CD8-positive, alpha-beta memory T cell (primary cell): ENCODE data around the gene PCDHGB6. TPM values are rescaled to one million over a fixed set of nuclear protein-coding genes. Genes with fewer than 3 reads are reported as not detected.
"Not testable (repeated sequence)": the region's sequence is repeated elsewhere in the genome, so short reads cannot be mapped to it uniquely, and the experiment has no call there.

Source experiments
- CTCF ChIA-PET: fragments of 350-600 bp; sonication (Branson Sonifier 250); formaldehyde crosslinking; loops from one replicate; lab custom pipeline; 2021; ENCODE audit warnings: antibody characterized with exemption; lab: Charles Lee
- POLR2A ChIA-PET: fragments of 350-600 bp; sonication (Branson Sonifier 250); formaldehyde crosslinking; loops from one replicate; lab custom pipeline; 2021; ENCODE audit warnings: antibody characterized with exemption; lab: Charles Lee
- DNase-seq, 5 donors: peaks; one replicate each; pipeline versions ENCODE4 v3.0.0 to v3.0.0-alpha.2; 2020 to 2022; ENCODE audit warnings: mixed read lengths in 1 of 5
- H3K27ac ChIP-seq: one replicate; pipeline ENCODE4 v1.7.0; 2013; ENCODE audit warnings: low read depth, mild to moderate bottlenecking, low read length, moderate library complexity
- H3K27me3 ChIP-seq: 2 replicates; pipeline ENCODE4 v1.7.0; 2013; ENCODE audit warnings: low read length, mild to moderate bottlenecking; ENCODE audit not compliant: insufficient read depth, poor library complexity, severe bottlenecking
- H3K36me3 ChIP-seq: 2 replicates; pipeline ENCODE4 v1.7.0; 2013; ENCODE audit warnings: mild to moderate bottlenecking, low read length, moderate library complexity; ENCODE audit not compliant: insufficient read depth
- H3K4me1 ChIP-seq: 2 replicates; pipeline ENCODE4 v1.7.0; 2013; ENCODE audit warnings: mild to moderate bottlenecking, low read length, moderate library complexity; ENCODE audit not compliant: insufficient read depth
- H3K4me3 ChIP-seq: 2 replicates; pipeline ENCODE4 v1.7.0; 2013; ENCODE audit warnings: mild to moderate bottlenecking, low read length
- H3K9me3 ChIP-seq: 2 replicates; pipeline ENCODE4 v1.7.0; 2013; ENCODE audit warnings: mild to moderate bottlenecking, low read length
- H3K27ac Mint-ChIP-seq, 8 donors: one replicate each; pipeline ENCODE4 v1.8.0; 2020 to 2021; ENCODE audit warnings: mixed read lengths in 8 of 8, mild to moderate bottlenecking in 6 of 8, inconsistent platforms in 3 of 8, moderate library complexity in 3 of 8
- H3K27me3 Mint-ChIP-seq, 2 donors: one replicate each; pipeline ENCODE4 v1.8.0; 2020 to 2021; ENCODE audit warnings: mixed read lengths in 2 of 2, mild to moderate bottlenecking in 1 of 2, moderate library complexity in 1 of 2
- H3K36me3 Mint-ChIP-seq, 3 donors: one replicate each; pipeline ENCODE4 v1.8.0; 2020 to 2021; ENCODE audit warnings: mixed read lengths in 3 of 3, inconsistent platforms in 1 of 3, mild to moderate bottlenecking in 1 of 3
- H3K4me1 Mint-ChIP-seq, 3 donors: one replicate each; pipeline ENCODE4 v1.8.0; 2020 to 2021; ENCODE audit warnings: mixed read lengths in 3 of 3, inconsistent platforms in 1 of 3, mild to moderate bottlenecking in 1 of 3
- H3K4me3 Mint-ChIP-seq, 7 donors: one replicate each; pipeline ENCODE4 v1.8.0; 2020 to 2021; ENCODE audit warnings: mixed read lengths in 7 of 7, mild to moderate bottlenecking in 6 of 7, moderate library complexity in 4 of 7, inconsistent platforms in 2 of 7
- H3K9me3 Mint-ChIP-seq, 5 donors: one replicate each; pipeline ENCODE4 v1.8.0; 2020 to 2022; ENCODE audit warnings: mixed read lengths in 5 of 5, mild to moderate bottlenecking in 3 of 5, moderate library complexity in 2 of 5, inconsistent platforms in 1 of 5
- polyA plus RNA-seq: library from polyadenylated mRNA; unstranded; fragments of 300-500 nt; fragmentation: Illumina TruSeq; gene quantifications from one replicate; pipeline ENCODE4 v1.2.3, GENCODE V29; 2021
- total RNA-seq, 2 experiments: library from RNA; stranded (reverse); gene quantifications; one replicate each; pipeline ENCODE4 v1.2.3, GENCODE V29; 2021

Gene PCDHGB6
- total and polyA plus RNA-seq, 3 experiments from 2014 or later, result 0.11 to 0.25 (median 0.13) TPM

- Mint-ChIP-seq H3K4me1 (peaks cover 16 to 20% (median 17%) of the 10 kb centered on the region in 3 donors), H3K27ac (peak overlapping the region in 1 of 8 donors; percentile 83), H3K4me3 (no peak overlapping the region), H3K27me3 (peaks cover 72 to 79% of the 10 kb centered on the region in 2 donors), H3K9me3 (peaks cover 23 to 61% (median 56%) of the 10 kb centered on the region in 5 donors), H3K36me3 (peaks cover 0 to 17% (median 4%) of the 10 kb centered on the region in 3 donors)
- no peak overlapping the region for H3K27ac ChIP-seq
- H3K4me1 ChIP-seq, result peaks cover 7% of the 10 kb centered on the region
- DNase-seq, result no peak
- H3K4me3 ChIP-seq, result no peak overlapping the region
- no peaks in the 10 kb centered on the region for H3K9me3 ChIP-seq
- H3K27me3 ChIP-seq, result peaks cover 54% of the 10 kb centered on the region
- ChIA-PET POLR2A (no interaction called here), CTCF (no interaction called here)
- H3K36me3 ChIP-seq, result no peaks in the 10 kb centered on the region
These were observed 1.9 kb downstream of the PCDHGB6 start for GRCh38 chr5:141409598-141410306.

- H3K27ac ChIP-seq, result no peak overlapping the region
- Mint-ChIP-seq H3K27ac (no peak overlapping the region), H3K27me3 (peaks cover 67 to 76% of the 10 kb centered on the region in 2 donors), H3K36me3 (peaks cover 0 to 16% (median 4%) of the 10 kb centered on the region in 3 donors), H3K4me3 (no peak overlapping the region), H3K9me3 (peaks cover 16 to 58% (median 55%) of the 10 kb centered on the region in 5 donors), H3K4me1 (peaks cover 17 to 26% (median 18%) of the 10 kb centered on the region in 3 donors)
- no peak overlapping the region for H3K4me3 ChIP-seq
- DNase-seq, result no peak
- H3K27me3 ChIP-seq, result peaks cover 57% of the 10 kb centered on the region
- no peaks in the 10 kb centered on the region for H3K9me3 ChIP-seq
- CTCF ChIA-PET, result no interaction called here
- POLR2A ChIA-PET, result no interaction called here
- H3K36me3 ChIP-seq, result no peaks in the 10 kb centered on the region
- peaks cover 7% of the 10 kb centered on the region for H3K4me1 ChIP-seq
These were observed 3.8 kb downstream of the PCDHGB6 start for GRCh38 chr5:141411575-141411974.

- POLR2A ChIA-PET, result no interaction called here
- Mint-ChIP-seq H3K4me3 (peak within 1 kb of the TSS; percentile 77 to 95 (median 84)), H3K36me3 (peaks cover 0 to 19% (median 4%) of the 10 kb centered on the region in 3 donors), H3K27me3 (peaks cover 63 to 77% of the 10 kb centered on the region in 2 donors), H3K4me1 (peaks cover 20 to 29% (median 21%) of the 10 kb centered on the region in 3 donors), H3K9me3 (peaks cover 16 to 57% (median 55%) of the 10 kb centered on the region in 5 donors), H3K27ac (peak within 1 kb of the TSS in 2 of 8 donors; percentile 10 to 38)
- Histone ChIP-seq H3K36me3 (no peaks in the 10 kb centered on the region), H3K4me3 (peak within 1 kb of the TSS; percentile 77), H3K9me3 (no peaks in the 10 kb centered on the region), H3K27ac (no peak within 1 kb of the TSS), H3K27me3 (peaks cover 59% of the 10 kb centered on the region), H3K4me1 (peaks cover 7% of the 10 kb centered on the region)
- DNase-seq, result peak; percentile 33 to 61 (median 41)
- CTCF ChIA-PET, result interaction anchor here (0.7 to 2.1 kb wide), 12 partner anchors 10 to 151 kb away, joined by 3 to 10 read pairs (median 4); partner anchors contain the start of genes PCDHGA9 and TAF7
These were observed 5.2 kb downstream of the PCDHGB6 start, which contains the start of gene PCDHGA10 for GRCh38 chr5:141412854-141413539. Gene PCDHGA10 (plus strand): TSS chr5:141412987. CDS start chr5:141413176, 189 bp downstream.

- peak overlapping the region in 2 of 8 donors; percentile 10 to 38 for H3K27ac Mint-ChIP-seq
- no peak overlapping the region for H3K27ac ChIP-seq
- POLR2A ChIA-PET, result no interaction called here
- H3K4me3 Mint-ChIP-seq, result peak overlapping the region; percentile 77 to 95 (median 84)
- H3K9me3 ChIP-seq, result peaks cover 4% of the 10 kb centered on the region
- H3K4me1 Mint-ChIP-seq, result peaks cover 20 to 32% (median 21%) of the 10 kb centered on the region in 3 donors
- H3K27me3 Mint-ChIP-seq, result peaks cover 65 to 78% of the 10 kb centered on the region in 2 donors
- peaks cover 63% of the 10 kb centered on the region for H3K27me3 ChIP-seq
- peaks cover 0 to 20% (median 4%) of the 10 kb centered on the region in 3 donors for H3K36me3 Mint-ChIP-seq
- peak overlapping the region; percentile 77 for H3K4me3 ChIP-seq
- peaks cover 19 to 57% (median 56%) of the 10 kb centered on the region in 5 donors for H3K9me3 Mint-ChIP-seq
- H3K4me1 ChIP-seq, result peaks cover 7% of the 10 kb centered on the region
- no peaks in the 10 kb centered on the region for H3K36me3 ChIP-seq
- CTCF ChIA-PET, result interaction anchor here (1.1 to 2.1 kb wide), 8 partner anchors 11 to 150 kb away, joined by 3 to 10 read pairs (median 5); partner anchors contain the start of gene TAF7
- DNase-seq, result no peak
These were observed 5.8 kb downstream of the PCDHGB6 start for GRCh38 chr5:141413540-141414069.

- H3K36me3 Mint-ChIP-seq, result peaks cover 0 to 18% (median 5%) of the 10 kb centered on the region in 3 donors
- H3K9me3 ChIP-seq, DNase-seq, POLR2A ChIA-PET, H3K27ac ChIP-seq, H3K4me3 ChIP-seq, H3K36me3 ChIP-seq, H3K4me1 ChIP-seq: not testable (repeated sequence)
- H3K27me3 Mint-ChIP-seq, result peaks cover 60 to 75% of the 10 kb centered on the region in 2 donors
- peaks cover 20 to 35% (median 21%) of the 10 kb centered on the region in 3 donors for H3K4me1 Mint-ChIP-seq
- CTCF ChIA-PET, result interaction anchor here (1.4 to 2.1 kb wide), 3 partner anchors 94 to 143 kb away, joined by 3 to 8 read pairs (median 6); partner anchors contain the start of gene TAF7
- peak overlapping the region in 1 of 8 donors; percentile 50 for H3K27ac Mint-ChIP-seq
- H3K9me3 Mint-ChIP-seq, result peaks cover 16 to 54% (median 53%) of the 10 kb centered on the region in 5 donors
- H3K4me3 Mint-ChIP-seq, result peak overlapping the region; percentile 6 to 68 (median 43)
- H3K27me3 ChIP-seq, result peaks cover 62% of the 10 kb centered on the region
These were observed 6.9 kb downstream of the PCDHGB6 start for GRCh38 chr5:141414548-141415274.

- H3K4me1 ChIP-seq, DNase-seq, H3K4me3 ChIP-seq, H3K36me3 ChIP-seq, POLR2A ChIA-PET, H3K27ac ChIP-seq, H3K9me3 ChIP-seq, CTCF ChIA-PET, H3K27ac Mint-ChIP-seq: not testable (repeated sequence)
- peaks cover 14 to 56% (median 54%) of the 10 kb centered on the region in 5 donors for H3K9me3 Mint-ChIP-seq
- peaks cover 62 to 77% of the 10 kb centered on the region in 2 donors for H3K27me3 Mint-ChIP-seq
- peaks cover 0 to 22% (median 5%) of the 10 kb centered on the region in 3 donors for H3K36me3 Mint-ChIP-seq
- peaks cover 64% of the 10 kb centered on the region for H3K27me3 ChIP-seq
- H3K4me1 Mint-ChIP-seq, result peaks cover 20 to 35% (median 21%) of the 10 kb centered on the region in 3 donors
- peak overlapping the region in 5 of 7 donors; percentile 6 to 41 (median 29) for H3K4me3 Mint-ChIP-seq
These were observed 7.4 kb downstream of the PCDHGB6 start for GRCh38 chr5:141415275-141415618.

GRCh38 chr5:141417494-141418172 lies 9.8 kb downstream of the PCDHGB6 start, which contains the start of gene PCDHGB7:
Gene PCDHGB7 (plus strand): TSS chr5:141417677. CDS start chr5:141417860, 183 bp downstream.
- Histone ChIP-seq H3K9me3 (peaks cover 13% of the 10 kb centered on the region), H3K27me3 (peaks cover 71% of the 10 kb centered on the region)
- H3K36me3 ChIP-seq, POLR2A ChIA-PET, H3K4me1 ChIP-seq, H3K27ac ChIP-seq, H3K4me3 ChIP-seq: not testable (repeated sequence)
- CTCF ChIA-PET, result interaction anchor here (1.1 to 1.4 kb wide), 2 partner anchors 10 to 146 kb away, joined by 3 to 4 read pairs; partner anchors contain the start of gene PCDHGB6
- Mint-ChIP-seq H3K27ac (peak within 1 kb of the TSS in 3 of 8 donors; percentile 30 to 69 (median 36)), H3K27me3 (peaks cover 72 to 84% of the 10 kb centered on the region in 2 donors), H3K9me3 (peaks cover 18 to 69% (median 66%) of the 10 kb centered on the region in 5 donors), H3K4me1 (peaks cover 24 to 43% (median 27%) of the 10 kb centered on the region in 3 donors), H3K4me3 (peak within 1 kb of the TSS; percentile 56 to 81 (median 68)), H3K36me3 (peaks cover 0 to 22% (median 5%) of the 10 kb centered on the region in 3 donors)
- DNase-seq, result peak in 2 of 5 donors; percentile 16 to 32
